HG03460 (cell line): ENCODE measurements around the gene EXOC4.

Experiments
- ATAC-seq: cut with Tn5 transposase; IDR thresholded peaks from one replicate; pipeline ENCODE4 v1.9.1; 2021; ENCODE audit not compliant: unreplicated experiment

Gene EXOC4

GRCh38 chr7:133853706-133854276, 600.9 kb downstream of the EXOC4 start:
- no peak for ATAC-seq

- ATAC-seq, result no peak
Observed at GRCh38 chr7:133854739-133855138, 601.9 kb downstream of the EXOC4 start.

GRCh38 chr7:133857376-133858119, 604.7 kb downstream of the EXOC4 start:
- no peak for ATAC-seq

- ATAC-seq, result no peak
Observed at GRCh38 chr7:133858311-133858710, 605.4 kb downstream of the EXOC4 start.

GRCh38 chr7:133859231-133859630, 606.4 kb downstream of the EXOC4 start:
- no peak for ATAC-seq

- ATAC-seq, result no peak
Observed at GRCh38 chr7:133859871-133860450, 607.1 kb downstream of the EXOC4 start.

- no peak for ATAC-seq
Observed at GRCh38 chr7:133860628-133861335, 607.9 kb downstream of the EXOC4 start.

GRCh38 chr7:133861876-133862275, 609.0 kb downstream of the EXOC4 start:
- ATAC-seq, result no peak

- no peak for ATAC-seq
Observed at GRCh38 chr7:133863362-133864061, 610.6 kb downstream of the EXOC4 start.

- ATAC-seq, result no peak
Observed at GRCh38 chr7:133869556-133869955, 616.7 kb downstream of the EXOC4 start.

GRCh38 chr7:133871757-133872156, 618.9 kb downstream of the EXOC4 start:
- no peak for ATAC-seq

GRCh38 chr7:133873187-133873586, 620.3 kb downstream of the EXOC4 start:
- ATAC-seq, result no peak

GRCh38 chr7:133873631-133874030, 620.8 kb downstream of the EXOC4 start:
- no peak for ATAC-seq

- ATAC-seq, result no peak
Observed at GRCh38 chr7:133883591-133883990, 630.7 kb downstream of the EXOC4 start.

- ATAC-seq, result no peak
Observed at GRCh38 chr7:133885213-133885612, 632.3 kb downstream of the EXOC4 start.

- ATAC-seq, result no peak
Observed at GRCh38 chr7:133886086-133886485, 633.2 kb downstream of the EXOC4 start.

GRCh38 chr7:133886797-133887196, 633.9 kb downstream of the EXOC4 start:
- ATAC-seq, result no peak

GRCh38 chr7:133887459-133887858, 634.6 kb downstream of the EXOC4 start:
- ATAC-seq, result no peak

- no peak for ATAC-seq
Observed at GRCh38 chr7:133888061-133888930, 635.4 kb downstream of the EXOC4 start.

- no peak for ATAC-seq
Observed at GRCh38 chr7:133904776-133905175, 651.9 kb downstream of the EXOC4 start.
